Inflammatory macrophage (primary cell): ENCODE results near the gene SLC31A1.
"Not testable (repeated sequence)": the region's sequence is repeated elsewhere in the genome, so short reads cannot be mapped to it uniquely, and the experiment has no call there.

Experiments used
- DNase-seq, 2 donors: peaks; one replicate each; pipeline ENCODE4 v3.0.0-alpha.2; 2020 to 2022

SLC31A1 gene

GRCh38 chr9:113221800-113222481 lies 597 bp downstream of the SLC31A1 start:
- DNase-seq = peak; percentile 10 to 23

GRCh38 chr9:113222482-113222841 lies 1.1 kb downstream of the SLC31A1 start:
- peak; percentile 36 to 54 for DNase-seq

GRCh38 chr9:113223963-113224362 lies 2.6 kb downstream of the SLC31A1 start:
- DNase-seq = no peak

GRCh38 chr9:113227436-113227835 lies 6.1 kb downstream of the SLC31A1 start:
- peak in 1 of 2 donors; percentile 52 for DNase-seq

GRCh38 chr9:113228130-113228665 lies 6.9 kb downstream of the SLC31A1 start:
- DNase-seq = no peak

- no peak for DNase-seq
Observed at GRCh38 chr9:113231701-113232100, 10.4 kb downstream of the SLC31A1 start.

GRCh38 chr9:113235701-113236255 lies 14.4 kb downstream of the SLC31A1 start:
- not testable (repeated sequence) for DNase-seq

- no peak for DNase-seq
Observed at GRCh38 chr9:113237026-113237425, 15.7 kb downstream of the SLC31A1 start.

GRCh38 chr9:113238202-113238858 lies 17.0 kb downstream of the SLC31A1 start:
- no peak for DNase-seq

- peak; percentile 43 to 50 for DNase-seq
Observed at GRCh38 chr9:113238859-113239232, 17.5 kb downstream of the SLC31A1 start.

- DNase-seq = no peak
Observed at GRCh38 chr9:113241161-113241560, 19.8 kb downstream of the SLC31A1 start.

- no peak for DNase-seq
Observed at GRCh38 chr9:113244556-113244955, 23.2 kb downstream of the SLC31A1 start.

- peak in 1 of 2 donors; percentile 8 for DNase-seq
Observed at GRCh38 chr9:113245894-113246293, 24.6 kb downstream of the SLC31A1 start.

- no peak for DNase-seq
Observed at GRCh38 chr9:113246928-113247327, 25.6 kb downstream of the SLC31A1 start.

GRCh38 chr9:113247640-113248039 lies 26.3 kb downstream of the SLC31A1 start:
- no peak for DNase-seq

- DNase-seq = not testable (repeated sequence)
Observed at GRCh38 chr9:113249661-113250060, 28.3 kb downstream of the SLC31A1 start.

- DNase-seq = no peak
Observed at GRCh38 chr9:113250807-113251206, 29.5 kb downstream of the SLC31A1 start.

GRCh38 chr9:113254991-113255390 lies 33.6 kb downstream of the SLC31A1 start:
- no peak for DNase-seq

- DNase-seq = peak; percentile 84
Observed at GRCh38 chr9:113255438-113255837, 34.1 kb downstream of the SLC31A1 start.

- no peak for DNase-seq
Observed at GRCh38 chr9:113257863-113258262, 36.5 kb downstream of the SLC31A1 start.

GRCh38 chr9:113258282-113258681 lies 36.9 kb downstream of the SLC31A1 start:
- DNase-seq = no peak

GRCh38 chr9:113261917-113262671 lies 40.8 kb downstream of the SLC31A1 start:
- DNase-seq = no peak

GRCh38 chr9:113266174-113266573 lies 44.8 kb downstream of the SLC31A1 start:
- no peak for DNase-seq
